Type B pancreatic cell (in vitro differentiated cells): Measurements from ENCODE around the gene ZNF516. TPM values are rescaled to one million over a fixed set of nuclear protein-coding genes. Genes with fewer than 3 reads are reported as not detected.

Experiments
- DNase-seq: peaks from one replicate; pipeline ENCODE4 v3.0.0; 2021; ENCODE audit warnings: mixed read lengths; ENCODE audit not compliant: unreplicated experiment; ENCODE audit errors: extremely low spot score
- H3K27ac Mint-ChIP-seq: 2 replicates; pipeline ENCODE4 v1.8.0; 2021; ENCODE audit warnings: mild to moderate bottlenecking, mixed read lengths
- H3K27me3 Mint-ChIP-seq: 2 replicates; pipeline ENCODE4 v1.8.0; 2021; ENCODE audit warnings: mixed read lengths
- H3K36me3 Mint-ChIP-seq: 2 replicates; pipeline ENCODE4 v1.8.0; 2021; ENCODE audit warnings: mixed read lengths
- H3K4me1 Mint-ChIP-seq: one replicate; pipeline ENCODE4 v1.8.0; 2021; ENCODE audit warnings: mixed read lengths; ENCODE audit not compliant: unreplicated experiment
- H3K4me3 Mint-ChIP-seq: 2 replicates; pipeline ENCODE4 v1.8.0; 2021; ENCODE audit warnings: mild to moderate bottlenecking, mixed read lengths
- H3K9me3 Mint-ChIP-seq: 2 replicates; pipeline ENCODE4 v1.8.0; 2021; ENCODE audit warnings: mixed read lengths
- CTCF ChIP-seq: fragments of 200-600 bp; sonication (generic); conservative IDR thresholded peaks from 2 replicates; pipeline ENCODE4 v1.5.0; 2021; ENCODE audit warnings: antibody characterized with exemption, mild to moderate bottlenecking
- total RNA-seq: library from RNA; stranded (reverse); gene quantifications from 2 replicates; pipeline ENCODE4 v1.2.1, GENCODE V29; 2021; ENCODE audit warnings: low replicate concordance

ZNF516 gene
- total RNA-seq, 1 donor from 2014 or later, result 71.2 TPM

DNA sequence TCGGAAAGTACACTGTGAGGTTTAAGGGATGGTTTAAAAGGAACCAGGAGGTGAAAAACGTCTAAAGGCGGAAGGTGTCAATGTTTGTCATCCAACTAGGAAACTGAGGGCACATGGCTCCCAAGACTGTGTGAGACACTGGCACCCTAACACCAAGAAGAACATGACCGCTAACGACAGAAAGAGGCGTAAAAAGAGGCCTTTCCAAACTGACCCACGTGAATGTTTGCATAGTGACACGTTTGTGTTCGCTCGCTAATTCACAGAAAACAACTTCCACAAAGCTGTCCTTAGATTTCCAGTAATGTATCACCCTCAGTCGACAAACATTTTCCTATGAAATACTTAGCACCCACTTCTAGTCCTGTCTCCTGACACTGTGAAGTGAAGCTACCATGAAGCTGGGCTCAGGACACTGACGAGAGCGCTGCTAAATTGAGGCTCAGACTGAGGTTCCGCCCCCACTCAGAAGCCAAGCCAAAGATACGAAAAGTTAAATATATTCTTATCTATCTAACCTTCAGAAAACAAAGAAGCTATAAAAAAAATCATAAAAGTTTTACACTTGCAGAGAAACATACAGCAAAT is 86.5 kb downstream of the ZNF516 start:
- peaks cover 18% of the 10 kb centered on the region for H3K4me1 Mint-ChIP-seq
- no peaks in the 10 kb centered on the region for H3K27me3 Mint-ChIP-seq
- no peak overlapping the region for H3K4me3 Mint-ChIP-seq
- DNase-seq, result peak; percentile 6
- H3K9me3 Mint-ChIP-seq, result peaks cover 6% of the 10 kb centered on the region
- peaks cover 39% of the 10 kb centered on the region for H3K36me3 Mint-ChIP-seq
- no peak overlapping the region for H3K27ac Mint-ChIP-seq
- TF ChIP-seq CTCF, result no peak

GRCh38 chr18:76407681-76408080 is 87.4 kb downstream of the ZNF516 start:
- peaks cover 6% of the 10 kb centered on the region for H3K9me3 Mint-ChIP-seq
- DNase-seq, result peak; percentile 63
- no peak overlapping the region for H3K27ac Mint-ChIP-seq
- H3K4me3 Mint-ChIP-seq, result no peak overlapping the region
- peaks cover 25% of the 10 kb centered on the region for H3K4me1 Mint-ChIP-seq
- no peak for TF ChIP-seq CTCF
- H3K27me3 Mint-ChIP-seq, result no peaks in the 10 kb centered on the region
- peaks cover 40% of the 10 kb centered on the region for H3K36me3 Mint-ChIP-seq

DNA sequence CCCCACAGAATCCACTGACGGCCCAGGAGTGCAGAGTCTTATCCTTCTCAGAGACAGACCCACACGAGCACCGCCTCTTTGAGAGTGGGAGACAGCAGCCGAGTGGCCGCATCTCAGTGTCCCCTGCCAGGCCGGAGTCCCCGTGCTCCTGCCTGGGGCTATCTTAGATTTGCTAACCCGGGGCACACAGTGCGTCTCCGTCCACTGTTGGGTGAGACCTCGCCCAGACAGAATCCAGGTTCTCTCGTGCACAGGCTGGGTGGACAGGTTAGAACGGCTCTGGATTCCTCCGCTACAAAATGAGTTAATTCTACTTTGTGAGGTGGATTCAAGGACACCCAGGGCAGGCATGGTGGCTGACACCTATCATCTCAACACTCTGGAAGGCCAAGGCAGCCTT is 88.3 kb downstream of the ZNF516 start:
- peak; percentile 47 for DNase-seq

DNA sequence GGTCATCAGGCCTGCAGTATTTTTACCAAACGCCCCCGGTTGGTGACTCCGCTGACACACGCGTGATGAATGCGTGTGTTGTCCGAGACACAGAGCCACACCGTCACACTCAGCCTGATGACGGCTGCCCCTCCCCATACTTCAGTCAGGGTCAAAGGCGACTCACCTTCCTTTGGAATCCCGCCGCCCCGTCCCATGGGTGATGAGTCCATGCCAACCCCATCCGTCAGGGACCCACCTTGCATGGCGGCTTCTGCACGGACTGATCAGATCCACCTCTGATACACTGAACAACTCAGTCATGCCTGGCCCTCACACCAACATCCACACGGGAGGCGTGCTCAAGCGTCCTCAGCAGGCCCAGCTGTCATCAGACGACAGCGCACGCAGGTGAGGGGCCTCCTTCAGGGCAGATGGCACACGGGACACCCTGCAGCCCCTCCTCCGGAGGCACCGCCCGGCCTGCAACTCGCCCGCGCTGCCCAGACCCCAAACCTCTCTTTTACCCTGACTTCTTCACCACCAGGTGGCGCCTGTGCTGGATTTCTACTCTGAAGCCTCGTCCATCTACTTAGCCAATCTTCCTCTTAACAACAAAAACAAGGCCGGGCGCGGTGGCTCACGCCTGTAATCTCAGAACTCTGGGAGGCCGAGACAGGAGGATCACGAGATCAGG is 89.2 kb downstream of the ZNF516 start:
- no peak overlapping the region for H3K27ac Mint-ChIP-seq
- peaks cover 22% of the 10 kb centered on the region for H3K4me1 Mint-ChIP-seq
- peaks cover under 1% of the 10 kb centered on the region for H3K9me3 Mint-ChIP-seq
- peak; percentile 75 for TF ChIP-seq CTCF
- peak; percentile 69 for DNase-seq
- H3K36me3 Mint-ChIP-seq, result peaks cover 32% of the 10 kb centered on the region
- no peak overlapping the region for H3K4me3 Mint-ChIP-seq
- H3K27me3 Mint-ChIP-seq, result no peaks in the 10 kb centered on the region

More for the DNA sequence above, 88.3 kb downstream of the ZNF516 start:
- H3K4me1 Mint-ChIP-seq, result peaks cover 27% of the 10 kb centered on the region
- no peak for TF ChIP-seq CTCF
- H3K36me3 Mint-ChIP-seq, result peaks cover 38% of the 10 kb centered on the region
- H3K27ac Mint-ChIP-seq, result no peak overlapping the region
- no peak overlapping the region for H3K4me3 Mint-ChIP-seq
- H3K9me3 Mint-ChIP-seq, result peaks cover 6% of the 10 kb centered on the region
- no peaks in the 10 kb centered on the region for H3K27me3 Mint-ChIP-seq

GRCh38 chr18:76405280-76405679 is 89.8 kb downstream of the ZNF516 start:
- Mint-ChIP-seq H3K4me3 (no peak overlapping the region), H3K27me3 (no peaks in the 10 kb centered on the region), H3K36me3 (peaks cover 27% of the 10 kb centered on the region), H3K27ac (no peak overlapping the region), H3K4me1 (peaks cover 23% of the 10 kb centered on the region), H3K9me3 (no peaks in the 10 kb centered on the region)
- no peak for DNase-seq
- no peak for TF ChIP-seq CTCF
